ENCODE data around the gene OTOS.

GRCh38 chr2:240183006-240183874 lies 42.8 kb upstream of the OTOS start:
- TF ChIP-seq CTCF (conservative IDR thresholded peaks at IDR 0.05 in 1 of 2, IDR thresholded peaks at IDR 0.05 in 1 of 2; ENCODE audit: extremely low read depth in 1 of 2, insufficient read depth in 1 of 2, low read depth in 1 of 2, low read length in 2 of 2) = no peak
- no peak for TF ChIP-seq EZH2 (IDR thresholded peaks at IDR 0.05; ENCODE audit: borderline replicate concordance, low read length)

All from mammary epithelial cell (primary cell).